Umbilical cord (tissue), 2 donors: Measurements from ENCODE around the gene KISS1. TPM values are rescaled to one million over a fixed set of nuclear protein-coding genes. Genes with fewer than 3 reads are reported as not detected.
A peak's percentile ranks its signal among the peaks of the same experiment; 100 is the strongest.

Experiments
- DNase-seq: peaks from one replicate; pipeline ENCODE4 v3.0.0-alpha.2; 2015; ENCODE audit warnings: low spot score
- total RNA-seq: library from RNA; depleted of rRNA; stranded (reverse); fragments of >200 nt; gene quantifications from one replicate; pipeline ENCODE4 v1.2.3, GENCODE V29; 2014; ENCODE audit warnings: low replicate concordance; ENCODE audit not compliant: insufficient read depth

KISS1 gene
- total RNA-seq, 1 donor from 2014 or later = not detected

DNA sequence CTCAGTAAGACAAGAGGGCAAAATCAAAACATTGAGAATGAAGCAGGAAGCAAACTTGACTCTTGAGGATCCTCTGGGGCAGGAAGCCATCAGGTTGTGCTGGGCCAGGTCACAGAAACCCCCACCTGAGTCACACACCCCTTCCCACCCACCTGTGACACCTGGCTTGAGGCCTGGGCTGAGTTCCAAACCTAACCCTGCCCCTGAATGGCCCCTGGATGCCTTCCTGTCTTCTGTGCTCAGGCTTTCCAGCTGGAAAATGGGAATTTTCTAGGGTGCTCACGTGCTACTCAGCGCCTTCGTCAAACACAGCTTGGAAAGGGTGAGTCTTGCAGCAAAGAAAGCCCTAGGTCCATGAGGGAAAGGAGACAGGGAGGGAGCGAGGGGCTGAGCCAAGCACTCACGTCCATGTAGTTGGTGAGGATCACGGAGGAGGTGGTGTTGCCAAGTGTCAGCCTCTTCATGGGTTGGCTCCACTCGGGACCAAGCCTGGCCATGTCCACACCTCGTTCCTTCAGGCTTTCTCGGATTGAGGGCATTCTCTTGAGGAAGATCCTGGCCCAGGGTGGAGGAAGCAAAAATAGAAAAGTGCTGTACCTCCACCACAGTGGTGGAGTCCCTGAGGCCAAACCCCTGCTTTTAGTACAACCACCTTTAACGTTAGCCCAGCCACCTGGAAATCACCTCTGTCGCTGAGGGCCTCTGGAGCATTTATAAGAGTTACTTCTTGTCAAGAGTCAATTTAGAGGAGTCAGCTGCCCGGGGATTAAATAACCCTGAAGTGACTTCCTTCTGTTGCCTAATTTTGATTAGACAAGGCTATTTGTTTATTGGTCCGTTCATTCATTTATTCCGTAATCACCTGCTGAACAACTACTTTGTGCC is 34.4 kb downstream of the KISS1 start:
- DNase-seq = no peak

DNA sequence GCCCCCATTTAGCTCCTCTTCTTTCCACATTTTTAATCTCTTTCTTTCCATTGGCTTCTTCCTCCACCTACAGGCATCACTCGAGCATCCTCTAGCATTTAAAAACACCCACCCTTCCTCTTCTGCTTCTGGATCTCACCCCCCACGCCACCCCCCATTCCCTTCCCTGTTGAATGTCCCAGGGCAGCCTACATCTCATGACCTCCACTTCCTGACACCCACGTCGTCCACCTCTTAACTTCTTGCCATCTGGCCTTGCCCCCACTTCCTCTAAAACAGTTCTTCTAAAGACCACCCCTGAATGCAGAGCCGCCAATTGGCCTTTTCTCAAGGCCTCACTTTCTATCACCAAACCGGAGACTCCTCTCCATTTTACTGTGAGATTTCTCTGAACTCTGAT is 38.3 kb downstream of the KISS1 start:
- DNase-seq = no peak

DNA sequence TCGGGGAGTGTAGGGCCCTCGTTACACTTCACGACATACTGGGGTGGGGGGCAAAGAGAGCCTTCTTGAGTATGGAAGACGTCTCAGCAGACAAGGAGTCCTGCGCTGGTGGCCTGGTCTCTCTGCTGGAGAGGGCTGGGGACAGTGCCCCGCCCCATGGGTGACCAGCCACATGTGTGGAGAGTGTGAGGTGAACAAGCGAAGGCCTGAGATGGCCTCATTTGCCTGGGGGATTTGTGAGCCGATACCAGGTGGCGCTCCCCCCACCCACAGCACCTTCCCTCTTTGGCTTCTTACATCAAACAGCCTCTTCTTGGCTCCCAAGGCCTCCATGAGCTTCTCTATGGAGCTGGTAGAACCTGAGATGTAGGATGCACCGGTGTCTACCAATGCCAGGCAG is 40.4 kb downstream of the KISS1 start:
- DNase-seq = no peak

DNA sequence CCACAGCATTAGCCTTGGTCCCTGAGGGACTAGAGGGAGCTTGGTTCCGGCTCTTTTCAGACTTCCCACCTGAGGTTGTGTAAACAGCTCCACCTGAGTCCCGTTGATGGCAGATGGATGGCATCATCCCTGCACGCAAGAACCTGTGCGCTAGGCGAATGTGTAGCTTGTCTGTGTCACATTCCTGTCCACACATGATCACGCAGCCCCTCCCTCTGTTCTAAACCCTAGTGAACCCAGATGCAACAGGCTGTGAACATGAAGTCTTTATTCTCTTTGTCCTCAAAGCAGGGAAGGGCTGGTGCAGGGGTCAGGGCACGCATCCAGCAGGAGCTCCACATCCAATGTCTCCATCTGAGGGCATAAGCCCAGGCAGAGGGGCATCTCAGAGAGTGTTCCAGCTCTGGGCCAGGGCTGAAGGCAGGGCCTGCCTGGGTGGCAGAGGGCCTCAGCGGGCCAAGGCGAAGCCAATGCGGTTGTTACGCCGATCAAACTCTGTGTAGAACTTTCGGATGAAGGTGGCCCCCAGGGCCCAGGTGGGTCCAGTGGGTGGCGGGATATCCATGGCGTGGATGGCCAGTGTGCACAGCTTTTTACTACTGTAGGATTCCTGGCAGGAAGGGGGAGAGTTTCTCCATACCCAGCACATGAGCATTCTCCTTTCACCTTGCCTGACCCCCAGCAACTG is 41.6 kb downstream of the KISS1 start:
- DNase-seq = peak; percentile 54

DNA sequence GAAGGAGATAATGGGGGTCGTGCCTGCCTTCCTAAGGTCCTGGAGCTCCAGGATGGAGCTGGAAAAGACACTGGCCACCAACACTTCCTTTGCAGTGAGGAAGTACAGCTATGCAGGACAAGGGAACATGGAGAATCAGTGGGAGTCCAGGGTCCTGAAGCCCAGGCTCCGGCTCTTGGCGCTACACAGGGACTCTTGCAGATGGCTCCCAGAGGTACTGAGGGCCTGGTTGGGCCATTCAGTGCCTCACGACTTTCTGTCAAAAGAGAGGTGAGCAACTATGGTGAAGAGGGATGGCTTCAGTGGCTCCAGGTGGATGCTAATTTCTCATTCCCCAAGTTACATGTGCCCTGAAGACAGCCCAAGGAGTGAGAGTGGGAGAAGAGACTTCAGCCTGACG is 42.6 kb downstream of the KISS1 start:
- DNase-seq = no peak

DNA sequence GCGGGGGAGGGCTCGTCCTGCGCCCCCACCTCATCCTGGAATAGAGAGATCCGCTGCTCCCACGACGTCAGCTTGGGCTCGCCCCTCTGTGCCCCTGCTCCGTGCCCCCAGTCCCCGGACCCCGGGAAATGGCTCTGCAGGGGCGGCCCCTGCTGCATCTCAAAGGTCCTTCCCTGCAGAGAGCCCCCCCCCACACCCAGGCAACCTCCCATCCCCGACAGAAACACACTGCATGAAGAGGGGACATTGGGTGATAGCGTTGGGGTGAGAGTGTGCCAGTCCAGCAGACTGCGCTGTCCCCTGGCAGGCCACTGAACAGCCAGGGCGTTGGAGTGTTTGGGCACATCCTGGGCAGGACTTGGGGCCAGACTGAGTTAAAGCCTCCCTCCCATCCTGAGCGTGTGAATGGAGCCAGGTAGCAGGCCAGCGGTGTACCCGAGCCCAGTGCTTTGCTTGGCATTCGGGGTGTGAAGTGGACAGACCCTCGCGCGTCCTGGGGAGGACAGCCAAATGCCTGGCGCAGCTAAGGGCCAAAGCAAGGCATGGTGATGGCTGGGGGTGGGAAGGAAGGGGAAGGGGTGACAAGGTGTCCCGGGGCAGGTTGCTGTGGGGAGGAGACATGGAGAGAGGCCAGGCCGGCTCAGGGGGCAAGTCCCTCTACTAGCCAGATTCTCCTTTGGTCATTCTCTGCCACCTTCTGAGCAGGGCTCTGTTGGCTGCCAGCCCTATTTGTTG is 43.8 kb downstream of the KISS1 start:
- no peak for DNase-seq

DNA sequence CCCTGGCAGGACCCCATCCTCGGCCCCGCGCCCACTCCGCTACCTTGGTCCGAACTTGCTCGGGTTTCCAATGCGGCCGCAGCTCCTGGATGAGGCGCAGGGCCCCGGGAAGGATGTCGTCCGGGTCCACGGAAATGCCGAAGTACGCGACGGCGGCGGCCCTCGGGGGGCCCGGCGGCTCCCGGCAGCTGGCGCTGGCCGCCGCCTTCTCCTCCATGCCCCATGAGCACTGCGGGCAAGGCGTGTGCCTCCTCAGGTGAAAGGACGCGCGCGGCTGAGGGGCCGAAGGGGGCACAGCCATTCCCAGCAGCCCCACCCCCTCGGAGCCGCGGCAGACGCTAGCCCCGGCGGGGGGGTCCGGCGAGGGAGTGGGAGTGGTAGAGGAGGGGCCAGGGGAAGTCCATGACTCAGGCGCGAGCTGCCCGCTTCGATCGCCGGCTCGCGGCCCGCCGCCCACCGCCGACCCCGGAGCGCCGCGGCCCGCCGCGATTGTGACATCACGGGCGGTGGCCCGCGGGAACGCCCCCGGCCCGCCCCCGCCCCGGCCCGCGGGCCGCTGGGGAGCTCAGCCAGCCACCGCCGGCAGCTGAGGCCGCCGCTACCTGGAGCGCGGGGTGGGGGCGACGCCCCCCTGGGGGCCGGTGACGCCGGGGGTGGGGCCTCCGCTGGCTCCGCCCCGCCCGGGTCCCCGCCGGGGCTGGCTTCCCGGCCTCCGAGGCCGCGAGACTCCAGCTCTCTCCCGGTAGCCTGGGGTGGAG is 44.6 kb downstream of the KISS1 start, which contains the start of gene ETNK2:
Gene ETNK2, minus strand, starts transcription at position 493 of the 758 bp plus-strand sequence. Its CDS starts 192 bp downstream, at position 301.
- peak; percentile 71 for DNase-seq

DNA sequence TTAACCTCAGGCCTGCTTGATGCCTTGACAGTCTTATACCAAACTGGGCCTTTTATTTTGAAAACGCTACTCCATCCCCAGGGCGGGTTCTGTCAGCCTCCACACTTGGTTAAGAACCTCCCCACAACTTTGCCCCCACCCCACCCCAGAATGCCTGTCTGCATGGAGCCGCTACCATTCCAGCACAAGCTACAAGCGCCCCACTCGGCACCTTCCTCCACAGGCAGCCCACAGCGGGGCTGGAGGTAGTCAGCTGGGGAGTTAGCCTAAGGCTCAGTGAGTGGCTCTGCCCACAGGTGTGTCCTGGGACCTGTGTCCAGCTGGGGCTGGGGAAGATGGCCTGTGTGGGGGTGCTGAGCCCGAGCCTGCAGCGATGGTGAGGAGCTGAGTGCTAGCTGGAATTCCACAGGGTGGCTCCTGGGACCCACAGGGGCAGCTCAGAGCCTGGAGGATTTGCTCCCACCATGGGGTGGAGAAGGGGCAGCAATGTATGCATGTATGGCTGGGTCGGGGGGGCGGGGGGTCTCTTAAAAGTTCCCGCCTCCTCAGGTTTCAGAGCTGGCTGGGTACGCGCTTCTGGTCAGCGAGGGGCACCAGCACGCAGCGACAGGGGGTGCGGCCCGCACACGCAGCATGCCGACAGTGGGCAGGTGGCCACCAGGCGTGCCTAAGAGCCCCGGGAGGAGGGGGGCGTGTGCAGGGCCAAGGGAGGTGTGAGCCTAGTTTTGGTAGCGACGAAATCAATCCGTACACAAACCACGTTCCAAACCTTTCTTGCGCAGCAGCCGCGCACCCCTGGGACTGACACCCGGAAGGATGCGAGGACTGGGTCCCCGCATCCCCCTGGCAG is 45.4 kb downstream of the KISS1 start:
- peak; percentile 33 for DNase-seq

DNA sequence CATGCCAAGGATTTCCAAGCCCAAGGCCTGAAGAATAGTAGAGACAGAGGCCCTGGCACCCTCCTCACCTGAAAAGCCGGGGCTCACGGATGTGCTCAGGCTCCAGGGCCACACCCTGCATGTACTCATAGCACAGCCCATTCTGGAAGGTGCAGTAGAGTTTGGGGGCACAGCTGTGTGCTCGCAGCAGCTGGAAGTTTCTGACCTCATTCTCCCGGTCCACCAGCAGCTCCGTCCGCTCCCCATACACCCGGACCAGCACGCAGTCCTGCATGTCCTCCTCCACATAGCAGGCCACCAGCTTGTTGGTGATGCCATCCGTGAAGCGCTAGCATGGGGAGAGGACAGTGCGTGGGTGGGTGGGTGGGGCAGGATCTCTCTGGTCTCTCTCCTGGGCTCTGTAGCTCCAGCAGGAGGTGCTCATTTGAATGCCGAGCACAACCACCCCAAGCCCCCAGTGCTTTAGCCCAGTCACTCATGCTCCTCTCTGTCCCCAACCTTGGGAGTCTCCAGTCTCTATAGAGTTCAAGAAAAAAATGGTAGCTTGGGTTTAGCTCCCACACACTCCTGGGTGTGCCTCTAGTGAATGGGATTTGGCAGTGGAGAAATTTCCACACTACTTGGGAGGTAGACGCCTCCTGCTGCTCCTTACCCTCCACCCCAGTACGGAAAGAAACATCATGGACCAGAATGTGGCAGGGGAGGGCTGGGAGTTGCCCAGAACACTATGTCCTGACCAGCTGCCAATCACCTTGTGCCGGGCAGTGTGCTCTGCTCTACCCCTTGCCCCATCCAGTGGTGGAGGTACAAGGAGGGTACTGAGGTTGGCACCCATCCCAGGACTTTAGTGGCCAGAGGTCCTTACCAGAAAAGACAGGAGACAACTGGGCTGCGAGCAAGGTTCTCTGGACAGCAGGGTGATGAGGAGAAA is 46.4 kb downstream of the KISS1 start:
- no peak for DNase-seq

DNA sequence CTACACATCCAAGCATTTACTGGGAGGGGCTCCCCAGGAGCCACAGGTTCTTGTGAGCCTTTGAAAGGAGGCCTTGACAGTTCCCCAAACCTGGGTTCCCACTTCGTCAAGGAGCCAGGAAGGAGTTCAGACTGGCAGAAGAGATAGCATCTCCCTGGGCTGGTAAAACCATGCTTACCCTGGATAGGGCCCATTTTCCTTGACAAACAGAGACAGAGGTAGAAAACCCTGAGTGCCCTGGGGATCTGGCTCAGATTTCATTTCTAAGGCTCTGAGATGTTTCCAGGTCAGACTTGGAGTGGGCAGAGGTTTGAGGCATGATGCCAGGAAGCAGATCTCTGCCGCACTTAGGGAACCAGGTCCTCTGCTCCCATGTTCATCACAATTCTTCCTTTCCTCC is 47.2 kb downstream of the KISS1 start:
- DNase-seq = no peak

DNA sequence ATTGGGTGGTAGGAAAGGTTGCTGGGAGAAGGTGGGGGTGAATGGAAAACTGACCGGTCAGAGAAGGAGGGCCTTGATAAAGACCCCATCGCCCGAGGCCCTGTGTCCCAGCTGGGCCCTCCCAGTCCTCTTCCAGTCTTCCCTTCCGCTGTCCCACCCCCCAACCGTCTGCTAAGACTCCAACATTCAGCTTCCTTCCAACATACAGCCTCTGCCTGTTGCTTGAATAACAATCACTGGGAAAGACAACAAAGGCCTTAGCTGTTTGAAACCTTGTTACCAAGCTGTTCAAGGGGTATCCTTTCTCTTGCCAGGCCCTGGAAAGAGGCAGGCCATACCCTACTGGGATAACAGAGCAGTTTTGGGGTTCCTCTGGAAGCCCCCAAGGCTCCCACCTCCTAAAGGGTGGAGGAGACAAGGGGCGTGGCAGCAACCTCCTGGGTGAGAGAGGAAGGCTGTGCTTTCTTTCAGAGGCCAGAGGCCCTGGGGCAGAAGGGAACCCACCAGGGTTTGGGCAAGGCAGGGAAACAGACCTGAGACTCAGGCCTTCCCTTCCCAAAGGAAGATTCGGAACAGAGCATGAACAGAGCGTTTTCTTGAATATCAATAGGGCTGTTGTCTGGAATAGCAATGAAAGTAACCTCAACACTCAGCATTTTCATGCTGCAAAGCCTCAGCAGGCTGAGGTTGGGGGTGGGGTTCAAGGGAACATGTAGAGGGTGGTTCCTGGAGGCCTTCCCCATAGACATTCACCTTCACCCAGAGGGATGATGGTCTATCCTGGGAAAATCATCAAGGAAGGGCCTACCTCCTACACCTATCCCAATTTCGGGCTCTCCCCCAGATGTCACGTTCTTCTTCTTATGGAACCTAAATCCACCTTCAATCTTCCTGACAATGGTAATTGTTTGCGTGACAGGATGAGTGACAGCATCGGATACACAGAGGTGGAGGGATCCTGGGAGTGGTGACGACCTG is 48.6 kb downstream of the KISS1 start:
- no peak for DNase-seq

DNA sequence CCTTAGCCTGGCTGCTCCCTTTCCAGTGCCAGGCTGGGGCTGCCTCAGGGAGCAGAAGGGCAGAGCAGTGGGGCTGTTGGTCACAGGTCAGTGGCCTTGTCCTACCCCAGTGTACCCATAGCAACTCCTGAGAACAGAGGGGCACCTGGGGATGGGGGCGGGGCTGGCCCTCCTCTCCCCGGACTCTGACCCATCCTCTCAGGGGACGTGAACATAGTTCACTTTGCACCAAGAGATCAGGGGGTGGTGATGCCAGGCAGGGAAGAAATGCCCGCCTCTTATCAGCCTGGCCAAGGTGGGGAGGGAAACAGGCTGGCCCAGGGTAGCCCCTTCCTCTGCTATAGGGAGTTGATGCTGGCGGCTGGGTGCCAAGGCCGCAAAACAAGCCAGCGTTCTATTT is 49.3 kb downstream of the KISS1 start:
- no peak for DNase-seq

DNA sequence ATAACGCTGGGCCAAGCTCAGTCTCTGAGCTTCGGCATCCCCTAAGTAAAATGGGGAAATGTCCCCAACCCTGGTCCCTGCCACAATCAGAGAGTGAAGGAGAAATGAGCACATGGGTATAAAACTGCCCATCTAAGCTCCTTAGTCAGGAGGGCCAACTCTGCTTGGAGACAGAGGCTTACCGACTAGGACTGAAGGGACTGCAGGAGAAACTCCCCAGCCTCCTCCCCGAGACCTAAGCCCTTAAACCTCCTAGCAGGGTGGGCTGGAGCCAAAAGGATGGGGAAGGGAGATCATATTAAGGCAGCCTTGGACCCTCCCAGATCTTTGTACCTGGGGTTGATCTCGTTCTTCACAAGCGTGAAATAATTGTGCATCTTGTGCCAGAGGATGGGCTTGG is 50.0 kb downstream of the KISS1 start:
- DNase-seq = no peak

DNA sequence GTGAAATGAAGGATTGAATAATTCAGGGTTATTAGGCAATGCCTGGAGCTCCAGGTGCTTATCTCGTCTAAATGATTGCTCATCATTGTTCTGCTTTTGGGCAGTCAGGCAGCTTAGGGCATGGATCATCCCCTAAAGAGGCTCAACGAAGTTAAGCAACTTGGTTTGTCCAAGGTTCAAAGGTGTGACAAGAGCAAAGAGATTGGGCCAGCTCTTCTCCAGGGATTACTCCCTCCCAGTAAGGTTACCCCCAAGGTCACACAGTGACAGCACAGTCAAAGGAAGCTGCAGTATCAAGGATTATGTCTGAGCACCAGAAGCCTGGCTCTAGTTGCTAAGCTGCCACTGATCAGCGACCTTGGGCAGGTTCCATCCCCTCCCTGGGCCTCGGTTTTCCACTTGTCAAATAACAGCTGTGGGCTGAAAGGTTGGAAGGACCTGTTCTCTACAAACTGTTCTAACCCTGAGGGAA is 51.2 kb downstream of the KISS1 start:
- DNase-seq = no peak

DNA sequence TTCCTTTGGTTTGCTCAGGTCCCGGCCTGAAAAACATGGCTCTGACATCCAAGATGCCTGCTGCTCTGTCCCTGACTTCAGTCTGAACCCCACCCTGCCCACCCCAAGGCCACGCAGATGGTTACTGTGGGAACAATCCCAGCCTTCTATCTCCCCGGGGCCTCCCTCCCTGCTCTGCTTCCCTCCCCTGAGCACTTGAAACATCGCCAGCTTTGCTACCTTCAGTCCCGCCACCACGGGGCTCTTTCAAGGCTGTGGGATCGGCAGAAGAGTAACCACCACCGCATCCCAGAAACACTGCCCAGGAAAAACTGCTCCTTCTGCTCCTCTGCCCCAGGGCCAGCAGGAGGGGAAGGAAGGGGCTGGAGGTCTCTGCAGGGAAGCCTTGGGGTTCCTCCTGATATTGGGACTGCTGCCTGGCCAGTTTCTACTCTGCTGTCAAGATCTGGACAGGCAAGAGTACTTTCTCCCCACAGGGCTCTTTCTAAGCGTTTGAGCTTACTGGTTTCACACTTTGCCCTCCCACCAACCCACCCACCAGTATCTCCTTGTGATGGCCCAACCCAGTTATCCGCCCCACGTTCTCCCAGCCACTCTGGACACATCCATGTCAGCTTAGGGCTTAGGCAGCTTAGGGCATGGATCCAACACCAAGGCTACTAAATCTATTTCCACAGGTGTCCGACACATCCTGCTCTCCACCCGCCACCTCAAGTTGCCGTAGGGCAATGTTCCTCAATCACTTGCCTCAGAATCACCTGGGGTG is 52.8 kb downstream of the KISS1 start:
- DNase-seq = no peak

DNA sequence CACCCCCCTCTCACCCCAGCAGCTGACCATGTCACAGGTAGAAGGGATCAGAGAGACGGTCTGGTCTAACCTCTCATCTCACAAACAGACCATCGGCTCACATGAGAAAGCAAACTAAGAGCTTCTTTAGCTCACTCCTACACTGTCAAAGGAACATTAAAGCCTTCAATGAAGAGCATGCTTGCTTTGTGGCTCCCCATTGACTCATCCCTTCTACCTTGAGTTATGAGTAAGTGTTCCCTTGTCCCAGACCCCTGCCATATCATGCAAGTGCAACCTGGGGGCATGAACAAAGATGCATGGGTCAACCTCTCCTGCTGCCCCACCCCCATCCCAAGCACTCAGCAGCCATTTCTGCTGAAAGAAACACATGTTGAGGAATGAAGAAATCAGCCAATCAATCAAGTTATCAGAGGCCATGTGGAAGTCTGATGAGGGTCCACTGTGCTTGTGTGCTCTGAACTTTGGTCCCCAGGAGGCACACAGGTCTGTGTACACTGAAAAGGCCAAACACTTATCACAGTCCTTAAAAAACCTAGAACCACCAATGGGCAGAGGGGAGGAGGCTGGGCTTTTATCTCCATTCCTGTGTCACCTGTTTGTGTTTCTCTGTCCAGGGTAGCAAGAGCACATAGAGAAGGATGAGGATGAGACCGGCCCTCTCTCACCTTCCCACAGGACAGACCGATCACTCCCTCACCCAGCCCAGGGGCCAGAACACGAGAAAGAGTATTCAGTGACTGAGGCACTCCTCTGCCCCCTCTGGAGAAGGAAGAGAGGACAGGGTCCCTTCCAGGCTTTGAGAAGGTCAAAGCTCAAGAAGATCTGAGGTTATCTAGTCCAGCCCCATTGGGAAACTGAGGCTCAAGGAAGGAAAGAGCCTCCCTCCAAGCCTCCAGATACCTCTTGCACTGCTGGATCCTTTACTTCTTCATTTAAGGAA is 54.0 kb downstream of the KISS1 start:
- DNase-seq = no peak
